ENCODE measurements around the gene SPEM3. TPM values are rescaled to one million over a fixed set of nuclear protein-coding genes. Genes with fewer than 3 reads are reported as not detected.

Gene SPEM3
- total and polyA plus RNA-seq, 2 donors (not counting 3 experiments of a cell fraction or from before 2014, with no cell fraction given) = not detected

GRCh38 chr17:7425756-7426155 lies 2.9 kb upstream of the SPEM3 start:
- intact Hi-C loops (cut with micrococcal nuclease) = no loop called here
- CTCF ChIA-PET = interaction anchor here (2.2 kb wide), 1 partner anchor 70 kb away, joined by 5 read pairs; no protein-coding TSS in a partner anchor

More at GRCh38 chr17:7425756-7426155, 2.9 kb upstream of the SPEM3 start:
- H3K4me2 ChIP-seq (ENCODE audit: insufficient read depth, low read length) = no peak overlapping the region
- DNase-seq (ENCODE audit: low read depth, low spot score) = no peak
- no peak for TF ChIP-seq CTCF (IDR thresholded peaks at IDR 0.05; ENCODE audit: extremely low read depth in 1 of 2, insufficient read depth in 1 of 2, low read depth in 1 of 2, low read length in 2 of 2)
- H3K4me1 ChIP-seq (ENCODE audit: control insufficient read depth, extremely low read depth, insufficient read depth, low read length) = no peaks in the 10 kb centered on the region
- H3K36me3 ChIP-seq (ENCODE audit: control insufficient read depth in 2 of 2, extremely low read depth in 1 of 2, insufficient read depth in 2 of 2, low read length in 2 of 2) = no peaks in the 10 kb centered on the region
- H3K27me3 ChIP-seq (ENCODE audit: control insufficient read depth in 2 of 2, insufficient read depth in 2 of 2, low read length in 2 of 2) = no peaks in the 10 kb centered on the region
- H4K20me1 ChIP-seq (replicated peaks; ENCODE audit: control insufficient read depth, extremely low read depth, insufficient read depth, low read length) = no peaks in the 10 kb centered on the region
- POLR2A ChIA-PET = no interaction called here
- no peak overlapping the region for H3K4me3 ChIP-seq (replicated peaks in 1 of 3; ENCODE audit: insufficient read depth in 1 of 3, low read depth in 1 of 3, low read length in 3 of 3)
- no peak overlapping the region for H3K9ac ChIP-seq (replicated peaks; ENCODE audit: extremely low read depth, insufficient read depth, low read length)
- no peaks in the 10 kb centered on the region for H3K79me2 ChIP-seq (ENCODE audit: control insufficient read depth, insufficient read depth, low read length)
- no peaks in the 10 kb centered on the region for H3K9me3 ChIP-seq (replicated peaks; ENCODE audit: control insufficient read depth, insufficient read depth, low read length)
- H3K27ac ChIP-seq (ENCODE audit: insufficient read depth, low read depth, low read length) = no peak overlapping the region
- BruUV-seq (replicated peaks) = no TSS peak
- no peak for FAIRE-seq
- dilution Hi-C loops (cut with MboI; ENCODE audit: extremely low pct_ligation_motif_present, low sequenced_read_pairs) = no loop called here
- H2AFZ ChIP-seq (ENCODE audit: low read depth, low read length) = no peak overlapping the region
- no peaks in the 10 kb centered on the region for H3K9me1 ChIP-seq (replicated peaks; ENCODE audit: control insufficient read depth, extremely low read depth, insufficient read depth, low read length)

Data from endothelial cell of umbilical vein (primary cell).